ENCODE results near the gene CANX. TPM values are rescaled to one million over a fixed set of nuclear protein-coding genes. Genes with fewer than 3 reads are reported as not detected.

The CANX gene
- total and polyA plus RNA-seq, 2 of the 13 experiments (the other 11 are each of a cell fraction or from before 2014, with no cell fraction given), result 477 to 680 TPM

DNA sequence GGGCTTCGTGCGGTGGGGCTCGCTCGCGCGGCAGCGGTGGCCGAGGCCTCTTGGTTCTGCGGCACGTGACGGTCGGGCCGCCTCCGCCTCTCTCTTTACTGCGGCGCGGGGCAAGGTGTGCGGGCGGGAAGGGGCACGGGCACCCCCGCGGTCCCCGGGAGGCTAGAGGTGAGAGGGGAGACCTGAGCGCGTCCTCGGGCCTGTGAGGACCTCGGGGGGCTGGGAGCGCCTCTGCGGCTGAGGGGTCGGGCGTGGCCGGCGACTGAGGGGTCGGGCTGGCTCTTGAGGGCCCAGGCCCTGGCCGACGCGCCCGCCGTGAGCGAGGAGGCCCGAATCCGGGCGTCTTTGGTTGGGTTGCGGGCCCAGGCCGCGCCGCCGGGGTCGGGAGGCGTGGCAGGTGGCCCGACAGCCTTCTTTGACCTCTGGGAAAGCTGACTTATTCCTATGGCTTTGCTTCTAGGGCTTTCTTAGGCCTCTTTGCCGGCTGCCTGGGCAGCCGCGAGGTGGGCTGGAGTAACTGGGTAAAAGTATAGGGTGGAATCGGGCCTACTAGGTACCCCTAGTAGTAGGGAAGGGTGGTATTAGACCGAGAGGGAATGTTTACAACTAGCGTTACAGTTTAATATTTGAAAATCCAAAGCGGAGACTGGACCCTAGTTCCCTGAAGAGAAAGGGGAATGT is at the start of gene CANX (continued):
- no peak for TF ChIP-seq CEBPG (CRISPR knock-in tag; IDR thresholded peaks at IDR 0.05)
- no peak for TF ChIP-seq HOXA7 (CRISPR knock-in tag; IDR thresholded peaks at IDR 0.05)
- peak; percentile 60 for TF ChIP-seq ASH2L (IDR thresholded peaks at IDR 0.05; ENCODE audit: insufficient read length, low read depth, low read length)
- no peak for TF ChIP-seq MBNL3 (CRISPR knock-in tag; conservative IDR thresholded peaks at IDR 0.05)
- TF ChIP-seq ZNF704 (CRISPR knock-in tag; IDR thresholded peaks at IDR 0.05; ENCODE audit: borderline replicate concordance), result peak; percentile 72; the same call in 1 of the 2 replicates
- no peak for TF ChIP-seq ZNF33A (CRISPR knock-in tag; IDR thresholded peaks at IDR 0.05; ENCODE audit: borderline replicate concordance)
- TF ChIP-seq, protein P1, sequence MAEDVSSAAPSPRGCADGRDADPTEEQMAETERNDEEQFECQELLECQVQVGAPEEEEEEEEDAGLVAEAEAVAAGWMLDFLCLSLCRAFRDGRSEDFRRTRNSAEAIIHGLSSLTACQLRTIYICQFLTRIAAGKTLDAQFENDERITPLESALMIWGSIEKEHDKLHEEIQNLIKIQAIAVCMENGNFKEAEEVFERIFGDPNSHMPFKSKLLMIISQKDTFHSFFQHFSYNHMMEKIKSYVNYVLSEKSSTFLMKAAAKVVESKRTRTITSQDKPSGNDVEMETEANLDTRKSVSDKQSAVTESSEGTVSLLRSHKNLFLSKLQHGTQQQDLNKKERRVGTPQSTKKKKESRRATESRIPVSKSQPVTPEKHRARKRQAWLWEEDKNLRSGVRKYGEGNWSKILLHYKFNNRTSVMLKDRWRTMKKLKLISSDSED (CRISPR knock-in tag; IDR thresholded peaks at IDR 0.05), result no peak
- TF ChIP-seq ETV6 (CRISPR knock-in tag; conservative IDR thresholded peaks at IDR 0.05), result peak; percentile 39; the same call in 1 of the 2 replicates
- TF ChIP-seq, protein P2, sequence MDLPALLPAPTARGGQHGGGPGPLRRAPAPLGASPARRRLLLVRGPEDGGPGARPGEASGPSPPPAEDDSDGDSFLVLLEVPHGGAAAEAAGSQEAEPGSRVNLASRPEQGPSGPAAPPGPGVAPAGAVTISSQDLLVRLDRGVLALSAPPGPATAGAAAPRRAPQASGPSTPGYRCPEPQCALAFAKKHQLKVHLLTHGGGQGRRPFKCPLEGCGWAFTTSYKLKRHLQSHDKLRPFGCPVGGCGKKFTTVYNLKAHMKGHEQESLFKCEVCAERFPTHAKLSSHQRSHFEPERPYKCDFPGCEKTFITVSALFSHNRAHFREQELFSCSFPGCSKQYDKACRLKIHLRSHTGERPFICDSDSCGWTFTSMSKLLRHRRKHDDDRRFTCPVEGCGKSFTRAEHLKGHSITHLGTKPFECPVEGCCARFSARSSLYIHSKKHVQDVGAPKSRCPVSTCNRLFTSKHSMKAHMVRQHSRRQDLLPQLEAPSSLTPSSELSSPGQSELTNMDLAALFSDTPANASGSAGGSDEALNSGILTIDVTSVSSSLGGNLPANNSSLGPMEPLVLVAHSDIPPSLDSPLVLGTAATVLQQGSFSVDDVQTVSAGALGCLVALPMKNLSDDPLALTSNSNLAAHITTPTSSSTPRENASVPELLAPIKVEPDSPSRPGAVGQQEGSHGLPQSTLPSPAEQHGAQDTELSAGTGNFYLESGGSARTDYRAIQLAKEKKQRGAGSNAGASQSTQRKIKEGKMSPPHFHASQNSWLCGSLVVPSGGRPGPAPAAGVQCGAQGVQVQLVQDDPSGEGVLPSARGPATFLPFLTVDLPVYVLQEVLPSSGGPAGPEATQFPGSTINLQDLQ (CRISPR knock-in tag; IDR thresholded peaks at IDR 0.05), result no peak
- TF ChIP-seq ZNF232 (CRISPR knock-in tag; IDR thresholded peaks at IDR 0.05; ENCODE audit: borderline replicate concordance), result peak; percentile 59; the same call in 1 of the 2 replicates
- peak; percentile 72; the same call in 1 of the 2 replicates for TF ChIP-seq ZNF691 (CRISPR knock-in tag; IDR thresholded peaks at IDR 0.05; ENCODE audit: borderline replicate concordance, low read depth)
- TF ChIP-seq MIER2 (CRISPR knock-in tag; IDR thresholded peaks at IDR 0.05), result no peak
- no peak for TF ChIP-seq ZNF570 (CRISPR knock-in tag; IDR thresholded peaks at IDR 0.05; ENCODE audit: borderline replicate concordance)
- 0 out of 2 replicates have a peak, but pooled peaks have one; percentile 24 for TF ChIP-seq KLF13 (CRISPR knock-in tag; IDR thresholded peaks at IDR 0.05)
- no peak for TF ChIP-seq HMG20A (CRISPR knock-in tag; IDR thresholded peaks at IDR 0.05; ENCODE audit: borderline replicate concordance)
- no peak for TF ChIP-seq NFE2L1 (CRISPR knock-in tag; IDR thresholded peaks at IDR 0.05; ENCODE audit: borderline replicate concordance)
- no peak for TF ChIP-seq EED (CRISPR knock-in tag; IDR thresholded peaks at IDR 0.05)
- TF ChIP-seq, protein P3, sequence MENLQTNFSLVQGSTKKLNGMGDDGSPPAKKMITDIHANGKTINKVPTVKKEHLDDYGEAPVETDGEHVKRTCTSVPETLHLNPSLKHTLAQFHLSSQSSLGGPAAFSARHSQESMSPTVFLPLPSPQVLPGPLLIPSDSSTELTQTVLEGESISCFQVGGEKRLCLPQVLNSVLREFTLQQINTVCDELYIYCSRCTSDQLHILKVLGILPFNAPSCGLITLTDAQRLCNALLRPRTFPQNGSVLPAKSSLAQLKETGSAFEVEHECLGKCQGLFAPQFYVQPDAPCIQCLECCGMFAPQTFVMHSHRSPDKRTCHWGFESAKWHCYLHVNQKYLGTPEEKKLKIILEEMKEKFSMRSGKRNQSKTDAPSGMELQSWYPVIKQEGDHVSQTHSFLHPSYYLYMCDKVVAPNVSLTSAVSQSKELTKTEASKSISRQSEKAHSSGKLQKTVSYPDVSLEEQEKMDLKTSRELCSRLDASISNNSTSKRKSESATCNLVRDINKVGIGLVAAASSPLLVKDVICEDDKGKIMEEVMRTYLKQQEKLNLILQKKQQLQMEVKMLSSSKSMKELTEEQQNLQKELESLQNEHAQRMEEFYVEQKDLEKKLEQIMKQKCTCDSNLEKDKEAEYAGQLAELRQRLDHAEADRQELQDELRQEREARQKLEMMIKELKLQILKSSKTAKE (CRISPR knock-in tag; IDR thresholded peaks at IDR 0.05; ENCODE audit: borderline replicate concordance), result no peak
- TF ChIP-seq ZNF264 (CRISPR knock-in tag; IDR thresholded peaks at IDR 0.05), result no peak
- no peak; the same call in 1 of the 2 replicates for TF ChIP-seq FOXA3 (CRISPR knock-in tag; IDR thresholded peaks at IDR 0.05)
- TF ChIP-seq ZNF589 (CRISPR knock-in tag; conservative IDR thresholded peaks at IDR 0.05), result 0 out of 2 replicates have a peak, but pooled peaks have one; percentile 78
- TF ChIP-seq BRD4 (CRISPR knock-in tag; IDR thresholded peaks at IDR 0.05), result no peak

All from HepG2 (cell line).